IMR-90 (cell line): ENCODE measurements around the gene HERC3. TPM values are rescaled to one million over a fixed set of nuclear protein-coding genes. Genes with fewer than 3 reads are reported as not detected.

Experiments
- ATAC-seq: fragments of 200-7000 bp; cut with Tn5 transposase; 2 replicates; pipeline ENCODE4 v1.9.1; 2020; ENCODE audit warnings: low read depth, mild to moderate bottlenecking, moderate library complexity
- BruUV-seq: library from RNA; stranded (reverse); fragments of 400-500 nt; replicated peaks from 2 replicates; lab custom pipeline; 2021; lab: Mats Ljungman, UMichigan
- CTCF ChIA-PET: fragments of 300-600 bp; formaldehyde crosslinking; extraction: SDS; loops from one replicate; lab custom pipeline; 2021; ENCODE audit warnings: antibody characterized with exemption; lab: Yijun Ruan, JAX
- POLR2A ChIA-PET: fragments of 300-600 bp; sonication (Branson Sonifier 250); formaldehyde crosslinking; loops from one replicate; lab custom pipeline; 2022; ENCODE audit warnings: antibody characterized with exemption; ENCODE audit not compliant: unreplicated experiment; lab: Charles Lee
- DNase-seq: peaks from one replicate; pipeline ENCODE4 v3.0.0; 2013
- H2AFZ ChIP-seq: replicated peaks from 2 replicates; pipeline ENCODE3; 2013; ENCODE audit warnings: low read length, mild to moderate bottlenecking; ENCODE audit not compliant: poor library complexity
- H2AK5ac ChIP-seq: 2 replicates; pipeline ENCODE4 v1.6.1; 2013; ENCODE audit warnings: low read depth, low read length, inconsistent platforms
- H2AK9ac ChIP-seq: replicated peaks from 2 replicates; pipeline ENCODE3; 2013; ENCODE audit warnings: mild to moderate bottlenecking, low read depth, low read length, moderate library complexity; ENCODE audit not compliant: poor library complexity
- H2BK120ac ChIP-seq: 2 replicates; pipeline ENCODE4 v1.6.1; 2013; ENCODE audit warnings: low read depth, low read length, inconsistent platforms
- H2BK15ac ChIP-seq: 3 replicates; pipeline ENCODE4 v1.6.1; 2013; ENCODE audit warnings: low read depth, low read length, inconsistent platforms
- H2BK20ac ChIP-seq: 2 replicates; pipeline ENCODE4 v1.6.1; 2013; ENCODE audit warnings: low read depth, mild to moderate bottlenecking, inconsistent platforms, low read length, moderate library complexity
- H2BK5ac ChIP-seq: 2 replicates; pipeline ENCODE4 v1.6.1; 2013; ENCODE audit warnings: mild to moderate bottlenecking, low read depth, low read length, inconsistent platforms; ENCODE audit not compliant: poor library complexity, severe bottlenecking
- H3K14ac ChIP-seq: replicated peaks from 2 replicates; pipeline ENCODE4 v1.6.1; 2013; ENCODE audit warnings: low read depth, low read length, inconsistent platforms
- H3K18ac ChIP-seq: 2 replicates; pipeline ENCODE4 v1.6.1; 2013; ENCODE audit warnings: low read depth, low read length, control low read depth
- H3K23ac ChIP-seq: 2 replicates; pipeline ENCODE4 v1.6.1; 2013; ENCODE audit warnings: low read depth, low read length, inconsistent platforms
- H3K27ac ChIP-seq: 2 replicates; pipeline ENCODE4 v1.5.1; 2013; ENCODE audit warnings: mild to moderate bottlenecking, control low read depth, low read length; ENCODE audit not compliant: insufficient read depth
- H3K27me3 ChIP-seq: 2 replicates; pipeline ENCODE4 v1.6.1; 2013; ENCODE audit warnings: low read length; ENCODE audit not compliant: control insufficient read depth, insufficient read depth
- H3K36me3 ChIP-seq: 2 replicates; pipeline ENCODE4 v1.6.1; 2013; ENCODE audit warnings: low read length, mixed read lengths; ENCODE audit not compliant: control insufficient read depth, insufficient read depth
- H3K4ac ChIP-seq: 2 replicates; pipeline ENCODE4 v1.6.1; 2013; ENCODE audit warnings: low read depth, low read length, inconsistent platforms
- H3K4me1 ChIP-seq: 2 replicates; pipeline ENCODE4 v1.6.1; 2013; ENCODE audit warnings: low read length, mixed read lengths; ENCODE audit not compliant: control insufficient read depth, insufficient read depth
- H3K4me2 ChIP-seq: 2 replicates; pipeline ENCODE4 v1.6.1; 2013; ENCODE audit warnings: low read depth, mild to moderate bottlenecking, control low read depth, low read length, moderate library complexity
- H3K4me3 ChIP-seq: 2 replicates; pipeline ENCODE4 v1.5.1; 2013; ENCODE audit warnings: low read depth, mild to moderate bottlenecking, control low read depth, low read length, moderate library complexity; ENCODE audit not compliant: insufficient read depth
- H3K56ac ChIP-seq: 2 replicates; pipeline ENCODE4 v1.6.1; 2013; ENCODE audit warnings: low read length, inconsistent platforms; ENCODE audit not compliant: insufficient read depth; ENCODE audit errors: extremely low read depth
- H3K79me1 ChIP-seq, 2 experiments: 2 replicates each; pipeline ENCODE4 v1.6.1; 2013; ENCODE audit warnings: low read length in 2 of 2, inconsistent platforms in 1 of 2, low read depth in 1 of 2
- H3K9ac ChIP-seq: 2 replicates; pipeline ENCODE4 v1.6.1; 2013; ENCODE audit warnings: low read depth, low read length, control low read depth
- H3K9me1 ChIP-seq: 2 replicates; pipeline ENCODE4 v1.6.1; 2013; ENCODE audit warnings: low read length, inconsistent platforms; ENCODE audit not compliant: insufficient read depth
- H3K9me3 ChIP-seq: 2 replicates; pipeline ENCODE4 v1.6.1; 2013; ENCODE audit warnings: low read length; ENCODE audit not compliant: control insufficient read depth, insufficient read depth
- H4K20me1 ChIP-seq: 2 replicates; pipeline ENCODE4 v1.6.1; 2013; ENCODE audit warnings: low read length, inconsistent platforms; ENCODE audit not compliant: insufficient read depth
- H4K5ac ChIP-seq: 2 replicates; pipeline ENCODE4 v1.6.1; 2013; ENCODE audit warnings: mild to moderate bottlenecking, low read depth, low read length, control low read depth
- H4K8ac ChIP-seq, 2 experiments: 2 replicates each; pipeline ENCODE4 v1.6.1; 2013; ENCODE audit warnings: low read depth in 2 of 2, low read length in 2 of 2, control low read depth in 1 of 2, inconsistent platforms in 1 of 2
- H4K91ac ChIP-seq: 2 replicates; pipeline ENCODE4 v1.6.1; 2013; ENCODE audit warnings: low read depth, low read length, inconsistent platforms; ENCODE audit not compliant: insufficient read depth
- CEBPB ChIP-seq: IDR thresholded peaks from 2 replicates; pipeline ENCODE4 v1.6.1; 2012; ENCODE audit warnings: low read depth, low read length, improper control_type of control experiment
- MAFK ChIP-seq: IDR thresholded peaks from 2 replicates; pipeline ENCODE4 v1.6.1; 2012; ENCODE audit warnings: low read depth, low read length, improper control_type of control experiment
- POLR2A ChIP-seq: IDR thresholded peaks from 2 replicates; pipeline ENCODE4 v1.6.1; 2012; ENCODE audit warnings: mild to moderate bottlenecking, low read depth, low read length
- RAD21 ChIP-seq: IDR thresholded peaks from 2 replicates; pipeline ENCODE4 v1.6.1; 2012; ENCODE audit warnings: low read length, improper control_type of control experiment
- RCOR1 ChIP-seq: IDR thresholded peaks from 2 replicates; pipeline ENCODE4 v1.6.1; 2012; ENCODE audit warnings: mild to moderate bottlenecking, low read length, improper control_type of control experiment; ENCODE audit not compliant: insufficient replicate concordance
- RFX5 ChIP-seq: IDR thresholded peaks from 2 replicates; pipeline ENCODE4 v1.8.0; 2012; ENCODE audit warnings: low read depth, mild to moderate bottlenecking, low read length, moderate library complexity
- SMC3 ChIP-seq: fragments of 150-350 bp; IDR thresholded peaks from 2 replicates; pipeline ENCODE4 v1.6.1; 2016; ENCODE audit warnings: low read depth, mild to moderate bottlenecking, antibody characterized with exemption, low read length, moderate library complexity
- WGBS, 2 experiments: methylation state at CpG; one replicate each; pipeline versions ENCODE4 v1.1.5 to v1.1.7; 2013; ENCODE audit warnings: missing lambda C conversion rate in 2 of 2; ENCODE audit not compliant: insufficient read length in 1 of 2; ENCODE audit errors: extremely low coverage in 2 of 2; 5-methylcytosine and 5-hydroxymethylcytosine counted together
- dilution Hi-C: fragments of 300-500 bp; cut with HindIII; formaldehyde crosslinking; loops from one replicate; pipeline ENCODE4 v1.14.3; 2018; ENCODE audit warnings: low sequenced_read_pairs; ENCODE audit not compliant: unreplicated experiment
- in situ Hi-C: fragments of 300-500 bp; cut with MboI; formaldehyde crosslinking; loops from 3 replicates; pipeline ENCODE4 v1.14.3; 2019; ENCODE audit warnings: low sequenced_read_pairs, inconsistent platforms, mixed read lengths
- intact Hi-C: fragments of 100-400 bp; cut with micrococcal nuclease; formaldehyde crosslinking; loops from 2 replicates; pipeline ENCODE4 v1.10.0; 2022
- polyA plus RNA-seq, 3 experiments: library from polyadenylated mRNA; depleted of rRNA; stranded (reverse); fragments of >200 nt; gene quantifications; 2 replicates each; pipeline ENCODE4 v1.2.3, GENCODE V29; 2012; ENCODE audit warnings: low replicate concordance in 1 of 3
- total RNA-seq: library from RNA; depleted of rRNA; stranded (reverse); fragments of >200 nt; gene quantifications from 2 replicates; pipeline ENCODE4 v1.2.3, GENCODE V29; 2012
- TF ChIP-seq, protein P1 (sequence below): conservative IDR thresholded peaks from 2 replicates; pipeline ENCODE4 v1.5.1; 2012; ENCODE audit warnings: mild to moderate bottlenecking, low read depth, low read length, improper control_type of control experiment
- TF ChIP-seq, protein P2 (sequence below): fragments of 150-350 bp; IDR thresholded peaks from 2 replicates; pipeline ENCODE4 v1.6.1; 2016; ENCODE audit warnings: low read depth, mild to moderate bottlenecking, low read length, moderate library complexity, borderline replicate concordance
- TF ChIP-seq, protein P3 (sequence below): fragments of 150-350 bp; IDR thresholded peaks from 2 replicates; pipeline ENCODE4 v1.6.1; 2017; ENCODE audit warnings: mild to moderate bottlenecking, antibody characterized with exemption, low read length, low read depth

The HERC3 gene
- total and polyA plus RNA-seq, 2 of the 4 experiments (the other 2 are of a cell fraction) = 8.9 to 9.5 TPM

DNA sequence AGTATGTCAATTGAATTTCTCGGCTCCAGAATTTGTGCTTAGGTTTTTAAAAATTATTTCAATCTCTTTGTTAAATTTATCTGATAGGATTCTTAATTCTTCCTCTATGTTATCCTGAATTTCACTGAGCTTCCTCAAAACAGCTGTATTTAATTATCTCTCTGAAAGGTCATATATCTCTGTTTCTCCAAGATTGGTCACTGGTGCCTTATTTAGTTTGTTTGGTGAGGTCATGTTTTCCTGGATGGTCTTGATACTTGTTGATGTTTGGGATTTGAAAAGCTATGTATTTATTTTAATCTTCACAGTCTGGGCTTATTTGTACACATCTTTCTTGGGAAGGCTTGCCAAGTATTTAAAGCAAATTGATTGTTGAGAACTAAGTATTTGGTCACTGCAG lies 24.7 kb upstream of the HERC3 start:
- no peak overlapping the region for H3K56ac ChIP-seq
- DNase-seq = no peak

More for the DNA sequence above, 24.7 kb upstream of the HERC3 start:
- no peaks in the 10 kb centered on the region for H4K20me1 ChIP-seq
- H4K5ac ChIP-seq = no peak overlapping the region
- H2BK120ac ChIP-seq = no peak overlapping the region
- H3K27ac ChIP-seq = no peak overlapping the region
- H3K18ac ChIP-seq = no peak overlapping the region
- H3K4ac ChIP-seq = no peak overlapping the region
- H3K4me2 ChIP-seq = no peak overlapping the region
- BruUV-seq = no TSS peak
- H3K79me1 ChIP-seq = no peaks in the 10 kb centered on the region
- no peak overlapping the region for H2AK5ac ChIP-seq
- no peak overlapping the region for H3K14ac ChIP-seq
- H3K36me3 ChIP-seq = no peaks in the 10 kb centered on the region
- no peaks in the 10 kb centered on the region for H3K27me3 ChIP-seq
- TF ChIP-seq, protein P1, sequence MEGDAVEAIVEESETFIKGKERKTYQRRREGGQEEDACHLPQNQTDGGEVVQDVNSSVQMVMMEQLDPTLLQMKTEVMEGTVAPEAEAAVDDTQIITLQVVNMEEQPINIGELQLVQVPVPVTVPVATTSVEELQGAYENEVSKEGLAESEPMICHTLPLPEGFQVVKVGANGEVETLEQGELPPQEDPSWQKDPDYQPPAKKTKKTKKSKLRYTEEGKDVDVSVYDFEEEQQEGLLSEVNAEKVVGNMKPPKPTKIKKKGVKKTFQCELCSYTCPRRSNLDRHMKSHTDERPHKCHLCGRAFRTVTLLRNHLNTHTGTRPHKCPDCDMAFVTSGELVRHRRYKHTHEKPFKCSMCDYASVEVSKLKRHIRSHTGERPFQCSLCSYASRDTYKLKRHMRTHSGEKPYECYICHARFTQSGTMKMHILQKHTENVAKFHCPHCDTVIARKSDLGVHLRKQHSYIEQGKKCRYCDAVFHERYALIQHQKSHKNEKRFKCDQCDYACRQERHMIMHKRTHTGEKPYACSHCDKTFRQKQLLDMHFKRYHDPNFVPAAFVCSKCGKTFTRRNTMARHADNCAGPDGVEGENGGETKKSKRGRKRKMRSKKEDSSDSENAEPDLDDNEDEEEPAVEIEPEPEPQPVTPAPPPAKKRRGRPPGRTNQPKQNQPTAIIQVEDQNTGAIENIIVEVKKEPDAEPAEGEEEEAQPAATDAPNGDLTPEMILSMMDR = no peak
- TF ChIP-seq, protein P2, sequence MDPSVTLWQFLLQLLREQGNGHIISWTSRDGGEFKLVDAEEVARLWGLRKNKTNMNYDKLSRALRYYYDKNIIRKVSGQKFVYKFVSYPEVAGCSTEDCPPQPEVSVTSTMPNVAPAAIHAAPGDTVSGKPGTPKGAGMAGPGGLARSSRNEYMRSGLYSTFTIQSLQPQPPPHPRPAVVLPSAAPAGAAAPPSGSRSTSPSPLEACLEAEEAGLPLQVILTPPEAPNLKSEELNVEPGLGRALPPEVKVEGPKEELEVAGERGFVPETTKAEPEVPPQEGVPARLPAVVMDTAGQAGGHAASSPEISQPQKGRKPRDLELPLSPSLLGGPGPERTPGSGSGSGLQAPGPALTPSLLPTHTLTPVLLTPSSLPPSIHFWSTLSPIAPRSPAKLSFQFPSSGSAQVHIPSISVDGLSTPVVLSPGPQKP = no peak
- TF ChIP-seq, protein P3, sequence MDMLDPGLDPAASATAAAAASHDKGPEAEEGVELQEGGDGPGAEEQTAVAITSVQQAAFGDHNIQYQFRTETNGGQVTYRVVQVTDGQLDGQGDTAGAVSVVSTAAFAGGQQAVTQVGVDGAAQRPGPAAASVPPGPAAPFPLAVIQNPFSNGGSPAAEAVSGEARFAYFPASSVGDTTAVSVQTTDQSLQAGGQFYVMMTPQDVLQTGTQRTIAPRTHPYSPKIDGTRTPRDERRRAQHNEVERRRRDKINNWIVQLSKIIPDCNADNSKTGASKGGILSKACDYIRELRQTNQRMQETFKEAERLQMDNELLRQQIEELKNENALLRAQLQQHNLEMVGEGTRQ = no peak
- no peak for TF ChIP-seq MAFK
- no peak for TF ChIP-seq RFX5
- TF ChIP-seq SMC3 = no peak
- TF ChIP-seq RAD21 = no peak
- TF ChIP-seq RCOR1 = no peak
- no peak for TF ChIP-seq POLR2A
- TF ChIP-seq CEBPB = no peak
- H2BK5ac ChIP-seq = no peak overlapping the region
- no peaks in the 10 kb centered on the region for H3K9me3 ChIP-seq
- intact Hi-C loops = no loop called here
- H3K9ac ChIP-seq = no peak overlapping the region
- no peak overlapping the region for H4K8ac ChIP-seq
- dilution Hi-C loops = no loop called here
- ChIA-PET CTCF (no interaction called here), POLR2A (no interaction called here)
- H3K4me1 ChIP-seq = peaks cover 6% of the 10 kb centered on the region
- H4K91ac ChIP-seq = no peak overlapping the region
- in situ Hi-C loops = no loop called here
- no peak overlapping the region for H2AFZ ChIP-seq
- no peak overlapping the region for H3K23ac ChIP-seq
- H2AK9ac ChIP-seq = no peak overlapping the region
- no CpG with 5 or more reads among the region's 1 CpG for WGBS, 2 experiments
- ATAC-seq = no peak
- no peak overlapping the region for H2BK15ac ChIP-seq
- no peaks in the 10 kb centered on the region; the same call in 1 of the 2 replicates for H3K9me1 ChIP-seq
- H2BK20ac ChIP-seq = no peak overlapping the region
- no peak overlapping the region for H3K4me3 ChIP-seq
